HT-29 (cell line): ENCODE measurements around the gene ATG14. TPM values are rescaled to one million over a fixed set of nuclear protein-coding genes. Genes with fewer than 3 reads are reported as not detected.
A peak's percentile ranks its signal among the peaks of the same experiment; 100 is the strongest.
"Not testable (repeated sequence)": the region's sequence is repeated elsewhere in the genome, so short reads cannot be mapped to it uniquely, and the experiment has no call there.

Experiments used
- DNase-seq: peaks from one replicate; pipeline ENCODE4 v3.0.0-alpha.2; 2015; ENCODE audit warnings: low spot score
- total RNA-seq: library from RNA; depleted of rRNA; stranded (reverse); fragments of >200 nt; shearing (Covaris generic); gene quantifications from 2 replicates; pipeline ENCODE4 v1.2.3, GENCODE V29; 2014

The ATG14 gene
- total RNA-seq, 1 experiment from 2014 or later, result 3.1 TPM

GRCh38 chr14:55433880-55434804 lies 22.5 kb upstream of the ATG14 start:
- no peak for DNase-seq

GRCh38 chr14:55432628-55433027 lies 21.0 kb upstream of the ATG14 start:
- DNase-seq, result no peak

- DNase-seq, result peak; percentile 68
Measured at GRCh38 chr14:55430024-55430690, 18.5 kb upstream of the ATG14 start.

GRCh38 chr14:55427439-55427838 lies 15.8 kb upstream of the ATG14 start:
- DNase-seq, result no peak

- no peak for DNase-seq
Measured at GRCh38 chr14:55426891-55427290, 15.3 kb upstream of the ATG14 start.

- no peak for DNase-seq
Measured at GRCh38 chr14:55425091-55425490, 13.5 kb upstream of the ATG14 start.

- no peak for DNase-seq
Measured at GRCh38 chr14:55423969-55424368, 12.3 kb upstream of the ATG14 start.

- DNase-seq, result not testable (repeated sequence)
Measured at GRCh38 chr14:55422338-55422737, 10.7 kb upstream of the ATG14 start.

- no peak for DNase-seq
Measured at GRCh38 chr14:55419663-55420062, 8.0 kb upstream of the ATG14 start.

GRCh38 chr14:55418411-55418810 lies 6.8 kb upstream of the ATG14 start:
- no peak for DNase-seq

- no peak for DNase-seq
Measured at GRCh38 chr14:55417955-55418354, 6.3 kb upstream of the ATG14 start.

GRCh38 chr14:55416866-55417265 lies 5.2 kb upstream of the ATG14 start:
- DNase-seq, result no peak

- DNase-seq, result no peak
Measured at GRCh38 chr14:55414551-55414950, 2.9 kb upstream of the ATG14 start.

- peak; percentile 69 for DNase-seq
Measured at GRCh38 chr14:55412676-55413075, 1.0 kb upstream of the ATG14 start.

GRCh38 chr14:55410876-55411275 lies 754 bp downstream of the ATG14 start:
- no peak for DNase-seq

- no peak for DNase-seq
Measured at GRCh38 chr14:55404173-55404854, 7.3 kb downstream of the ATG14 start.

- DNase-seq, result no peak
Measured at GRCh38 chr14:55401751-55402150, 9.9 kb downstream of the ATG14 start.

GRCh38 chr14:55399852-55400251 lies 11.8 kb downstream of the ATG14 start:
- no peak for DNase-seq

- DNase-seq, result no peak
Measured at GRCh38 chr14:55399183-55399582, 12.4 kb downstream of the ATG14 start.

- no peak for DNase-seq
Measured at GRCh38 chr14:55398679-55399078, 13.0 kb downstream of the ATG14 start.

- no peak for DNase-seq
Measured at GRCh38 chr14:55389330-55389729, 22.3 kb downstream of the ATG14 start.

GRCh38 chr14:55388160-55388559 lies 23.5 kb downstream of the ATG14 start:
- no peak for DNase-seq
